Measurements from ENCODE around the gene PTTG1IP.
A peak's percentile ranks its signal among the peaks of the same experiment; 100 is the strongest.

Gene PTTG1IP

GRCh38 chr21:44905016-44905727 lies 31.7 kb upstream of the PTTG1IP start:
- H3K27me3 ChIP-seq (ENCODE audit: control insufficient read depth in 3 of 3, insufficient read depth in 3 of 3, low read depth in 1 of 3, low read length in 3 of 3) = peaks cover 0 to 59% (median 30%) of the 10 kb centered on the region in 3 experiments
- peak overlapping the region; percentile 59 for H2AK5ac ChIP-seq (ENCODE audit: low read depth, low read length)
- no peak overlapping the region for H2BK12ac ChIP-seq (ENCODE audit: low read length)
- DNase-seq (ENCODE audit: low spot score) = no peak
- H2BK5ac ChIP-seq (ENCODE audit: low read length) = no peak overlapping the region
- H3K27ac ChIP-seq (replicated peaks; ENCODE audit: low read length) = no peak overlapping the region
- no peak overlapping the region for H2AFZ ChIP-seq (ENCODE audit: low read length)
- WGBS, 2 donors (ENCODE audit: extremely low coverage in 2 of 2, insufficient read length in 2 of 2, insufficient replicate concordance in 1 of 2) = no CpG with 5 or more reads among the region's 22 CpGs
- H3K9me3 ChIP-seq (replicated peaks in 1 of 2; ENCODE audit: control insufficient read depth in 2 of 2, insufficient read depth in 1 of 2, low read depth in 1 of 2, low read length in 2 of 2) = peaks cover 0 to 12% of the 10 kb centered on the region in 2 donors
- peak overlapping the region; percentile 50 for H3K23ac ChIP-seq (ENCODE audit: low read depth, low read length, poor library complexity)
- no peak overlapping the region for H4K91ac ChIP-seq (ENCODE audit: low read depth, low read length, poor library complexity)
- no peak overlapping the region for H2BK120ac ChIP-seq (ENCODE audit: low read depth, low read length)
- peaks cover 0 to 4% of the 10 kb centered on the region in 2 donors for H3K4me1 ChIP-seq (ENCODE audit: control insufficient read depth in 2 of 2, insufficient read depth in 1 of 2, low read depth in 1 of 2, low read length in 2 of 2)
- no peak overlapping the region for H4K8ac ChIP-seq (ENCODE audit: low read depth, low read length)
- H3K9ac ChIP-seq (ENCODE audit: low read depth, low read length, poor library complexity) = peak overlapping the region; percentile 30
- peaks cover 0 to 2% of the 10 kb centered on the region in 2 donors for H3K36me3 ChIP-seq (replicated peaks in 1 of 2; ENCODE audit: control insufficient read depth in 2 of 2, insufficient read depth in 2 of 2, low read length in 2 of 2)
- H2BK15ac ChIP-seq (ENCODE audit: low read length) = peak overlapping the region; percentile 42
- no peak overlapping the region for H3K4me3 ChIP-seq (ENCODE audit: low read length in 2 of 2)
- peak overlapping the region; percentile 12 for H3K14ac ChIP-seq (ENCODE audit: low read length)
- no peak overlapping the region for H3K4me2 ChIP-seq (ENCODE audit: insufficient read depth, low read length, poor library complexity, severe bottlenecking)
- H3K79me1 ChIP-seq (ENCODE audit: low read depth, low read length) = no peaks in the 10 kb centered on the region
- no peak overlapping the region for H3K4ac ChIP-seq (ENCODE audit: low read length)
- H3K18ac ChIP-seq (ENCODE audit: low read length) = peak overlapping the region; percentile 65

- peaks cover 0 to 4% of the 10 kb centered on the region in 2 donors for H3K4me1 ChIP-seq (ENCODE audit: control insufficient read depth in 2 of 2, insufficient read depth in 1 of 2, low read depth in 1 of 2, low read length in 2 of 2)
- no peak overlapping the region for H2AFZ ChIP-seq (ENCODE audit: low read length)
- peak overlapping the region in 1 of 2 donors; percentile 5 for H3K4me3 ChIP-seq (ENCODE audit: low read length in 2 of 2)
- H3K18ac ChIP-seq (ENCODE audit: low read length) = peak overlapping the region; percentile 25
- H3K9me3 ChIP-seq (replicated peaks in 1 of 2; ENCODE audit: control insufficient read depth in 2 of 2, insufficient read depth in 1 of 2, low read depth in 1 of 2, low read length in 2 of 2) = peaks cover 0 to 12% of the 10 kb centered on the region in 2 donors
- no peak overlapping the region for H2BK120ac ChIP-seq (ENCODE audit: low read depth, low read length)
- peaks cover 0 to 56% (median 26%) of the 10 kb centered on the region in 3 experiments for H3K27me3 ChIP-seq (ENCODE audit: control insufficient read depth in 3 of 3, insufficient read depth in 3 of 3, low read depth in 1 of 3, low read length in 3 of 3)
- 100% methylated on average over 3 of the region's 14 CpGs; no CpG with 5 or more reads in 1 of the 2 donors for WGBS, 2 donors (ENCODE audit: extremely low coverage in 2 of 2, insufficient read length in 2 of 2, insufficient replicate concordance in 1 of 2)
- H3K4me2 ChIP-seq (ENCODE audit: insufficient read depth, low read length, poor library complexity, severe bottlenecking) = no peak overlapping the region
- H4K91ac ChIP-seq (ENCODE audit: low read depth, low read length, poor library complexity) = peak overlapping the region; percentile 99
- no peak overlapping the region for H3K27ac ChIP-seq (replicated peaks; ENCODE audit: low read length)
- no peak overlapping the region for H2BK12ac ChIP-seq (ENCODE audit: low read length)
- no peak for DNase-seq (ENCODE audit: low spot score)
- H2AK5ac ChIP-seq (ENCODE audit: low read depth, low read length) = peak overlapping the region; percentile 58
- peak overlapping the region; percentile 82 for H3K9ac ChIP-seq (ENCODE audit: low read depth, low read length, poor library complexity)
- peak overlapping the region; percentile 98 for H3K14ac ChIP-seq (ENCODE audit: low read length)
- H3K4ac ChIP-seq (ENCODE audit: low read length) = no peak overlapping the region
- H3K23ac ChIP-seq (ENCODE audit: low read depth, low read length, poor library complexity) = peak overlapping the region; percentile 50
- peaks cover 0 to 2% of the 10 kb centered on the region in 2 donors for H3K36me3 ChIP-seq (replicated peaks in 1 of 2; ENCODE audit: control insufficient read depth in 2 of 2, insufficient read depth in 2 of 2, low read length in 2 of 2)
- peak overlapping the region; percentile 74 for H4K8ac ChIP-seq (ENCODE audit: low read depth, low read length)
- H3K79me1 ChIP-seq (ENCODE audit: low read depth, low read length) = no peaks in the 10 kb centered on the region
- H2BK5ac ChIP-seq (ENCODE audit: low read length) = no peak overlapping the region
- no peak overlapping the region for H2BK15ac ChIP-seq (ENCODE audit: low read length)
Observed at GRCh38 chr21:44904141-44904923, 30.8 kb upstream of the PTTG1IP start.

- Histone ChIP-seq H3K4me3 (ENCODE audit: low read length in 2 of 2) (no peak overlapping the region), H2AFZ (ENCODE audit: low read length) (no peak overlapping the region), H3K23ac (ENCODE audit: low read depth, low read length, poor library complexity) (no peak overlapping the region), H3K27me3 (ENCODE audit: control insufficient read depth in 3 of 3, insufficient read depth in 3 of 3, low read depth in 1 of 3, low read length in 3 of 3) (peaks cover 0 to 54% (median 20%) of the 10 kb centered on the region in 3 experiments), H3K4me2 (ENCODE audit: insufficient read depth, low read length, poor library complexity, severe bottlenecking) (no peak overlapping the region), H3K79me1 (ENCODE audit: low read depth, low read length) (no peaks in the 10 kb centered on the region), H2BK5ac (ENCODE audit: low read length) (peak overlapping the region; percentile 71), H2BK15ac (ENCODE audit: low read length) (no peak overlapping the region), H3K36me3 (replicated peaks in 1 of 2; ENCODE audit: control insufficient read depth in 2 of 2, insufficient read depth in 2 of 2, low read length in 2 of 2) (peaks cover 0 to 2% of the 10 kb centered on the region in 2 donors), H3K9me3 (replicated peaks in 1 of 2; ENCODE audit: control insufficient read depth in 2 of 2, insufficient read depth in 1 of 2, low read depth in 1 of 2, low read length in 2 of 2) (peaks cover 0 to 12% of the 10 kb centered on the region in 2 donors), H3K18ac (ENCODE audit: low read length) (peak overlapping the region; percentile 62), H3K4ac (ENCODE audit: low read length) (no peak overlapping the region), H4K8ac (ENCODE audit: low read depth, low read length) (no peak overlapping the region), H2BK12ac (ENCODE audit: low read length) (no peak overlapping the region), H2BK120ac (ENCODE audit: low read depth, low read length) (no peak overlapping the region), H2AK5ac (ENCODE audit: low read depth, low read length) (no peak overlapping the region), H3K14ac (ENCODE audit: low read length) (peak overlapping the region; percentile 98), H3K27ac (replicated peaks; ENCODE audit: low read length) (no peak overlapping the region), H3K9ac (ENCODE audit: low read depth, low read length, poor library complexity) (no peak overlapping the region), H4K91ac (ENCODE audit: low read depth, low read length, poor library complexity) (no peak overlapping the region), H3K4me1 (ENCODE audit: control insufficient read depth in 2 of 2, insufficient read depth in 1 of 2, low read depth in 1 of 2, low read length in 2 of 2) (peaks cover 0 to 4% of the 10 kb centered on the region in 2 donors)
- no peak for DNase-seq (ENCODE audit: low spot score)
- WGBS, 2 donors (ENCODE audit: extremely low coverage in 2 of 2, insufficient read length in 2 of 2, insufficient replicate concordance in 1 of 2) = no CpG with 5 or more reads among the region's 22 CpGs
Observed at GRCh38 chr21:44903689-44904088, 30.2 kb upstream of the PTTG1IP start.

Measured in neuronal stem cell (in vitro differentiated cells).